Measurements from ENCODE around the gene ELL2. TPM values are rescaled to one million over a fixed set of nuclear protein-coding genes. Genes with fewer than 3 reads are reported as not detected.
A peak's percentile ranks its signal among the peaks of the same experiment; 100 is the strongest.

ELL2 gene
- total and polyA plus RNA-seq, 8 donors = 15.3 to 62.7 (median 24.3) TPM

- ATAC-seq (no peak), DNase-seq (no peak)
- H3K4me1 ChIP-seq = peaks cover 15 to 78% of the 10 kb centered on the region in 2 donors
- no peaks in the 10 kb centered on the region for H3K27me3 ChIP-seq
- H3K27ac ChIP-seq = no peak overlapping the region
- intact Hi-C loops (cut with DNase I) = no loop called here
- no peak overlapping the region for H3K4me3 ChIP-seq
- TF ChIP-seq CTCF (IDR thresholded peaks at IDR 0.05) = no peak
- H3K9me3 ChIP-seq = no peaks in the 10 kb centered on the region
- no peaks in the 10 kb centered on the region for H3K36me3 ChIP-seq
These were observed 95.1 kb downstream of the ELL2 start for GRCh38 chr5:95866435-95867040.

GRCh38 chr5:95864944-95865504 is 96.6 kb downstream of the ELL2 start:
- no peaks in the 10 kb centered on the region for H3K27me3 ChIP-seq
- peaks cover 8 to 79% of the 10 kb centered on the region in 2 donors for H3K4me1 ChIP-seq
- H3K9me3 ChIP-seq = no peaks in the 10 kb centered on the region
- DNase-seq (no peak), ATAC-seq (peak; percentile 3)
- peak overlapping the region; percentile 3 to 58 for H3K27ac ChIP-seq
- no peak overlapping the region for H3K4me3 ChIP-seq
- TF ChIP-seq CTCF (IDR thresholded peaks at IDR 0.05) = no peak
- intact Hi-C loops (cut with DNase I) = loop anchor here in 1 of 2 donors (5.0 kb wide), 2 partner anchors 97 to 472 kb away; partner anchors contain the start of gene ELL2
- H3K36me3 ChIP-seq = no peaks in the 10 kb centered on the region

- H3K27me3 ChIP-seq = no peaks in the 10 kb centered on the region
- TF ChIP-seq CTCF (IDR thresholded peaks at IDR 0.05) = no peak
- DNase-seq = no peak
- no peak for ATAC-seq
- H3K4me1 ChIP-seq = peaks cover 8 to 79% of the 10 kb centered on the region in 2 donors
- no peaks in the 10 kb centered on the region for H3K9me3 ChIP-seq
- no peak overlapping the region for H3K4me3 ChIP-seq
- intact Hi-C loops (cut with DNase I) = loop anchor here in 1 of 2 donors (5.0 kb wide), 2 partner anchors 98 to 473 kb away; partner anchors contain the start of gene ELL2
- H3K27ac ChIP-seq = peak overlapping the region in 1 of 2 donors; percentile 58
- no peaks in the 10 kb centered on the region for H3K36me3 ChIP-seq
These were observed 97.2 kb downstream of the ELL2 start for GRCh38 chr5:95864456-95864855.

GRCh38 chr5:95863383-95863757 is 98.3 kb downstream of the ELL2 start:
- Histone ChIP-seq H3K36me3 (no peaks in the 10 kb centered on the region), H3K27me3 (no peaks in the 10 kb centered on the region), H3K4me3 (no peak overlapping the region), H3K4me1 (peaks cover 8 to 81% of the 10 kb centered on the region in 2 donors), H3K9me3 (no peaks in the 10 kb centered on the region), H3K27ac (peak overlapping the region; percentile 68 to 88)
- ATAC-seq = peak; percentile 45
- DNase-seq = peak in 1 of 4 donors; percentile 52
- TF ChIP-seq CTCF (IDR thresholded peaks at IDR 0.05) = no peak
- intact Hi-C loops (cut with DNase I) = loop anchor here in 1 of 2 donors (5.0 kb wide), 2 partner anchors 99 to 474 kb away; partner anchors contain the start of gene ELL2

- no peak overlapping the region for H3K4me3 ChIP-seq
- peak; percentile 22 for ATAC-seq
- no peaks in the 10 kb centered on the region for H3K27me3 ChIP-seq
- H3K9me3 ChIP-seq = no peaks in the 10 kb centered on the region
- intact Hi-C loops (cut with DNase I) = loop anchor here in 1 of 2 donors (5.0 kb wide), 2 partner anchors 99 to 474 kb away; partner anchors contain the start of gene ELL2
- DNase-seq = peak in 1 of 4 donors; percentile 59
- TF ChIP-seq CTCF (IDR thresholded peaks at IDR 0.05) = no peak
- H3K36me3 ChIP-seq = no peaks in the 10 kb centered on the region
- peaks cover 9 to 86% of the 10 kb centered on the region in 2 donors for H3K4me1 ChIP-seq
- peak overlapping the region; percentile 68 to 88 for H3K27ac ChIP-seq
These were observed 98.8 kb downstream of the ELL2 start for GRCh38 chr5:95862671-95863382.
